NCI-H187 (cell line): ENCODE results near the gene SUPT6H.
"Not testable (repeated sequence)": the region's sequence is repeated elsewhere in the genome, so short reads cannot be mapped to it uniquely, and the experiment has no call there.

Experiments used
- DNase-seq, 2 experiments: peaks; one replicate each; lab custom pipeline; 2025; lab: John Stamatoyannopoulos, UW

The SUPT6H gene

GRCh38 chr17:28719021-28719433, 57.0 kb downstream of the SUPT6H start:
- no peak for DNase-seq

- no peak for DNase-seq
These were observed 58.4 kb downstream of the SUPT6H start for GRCh38 chr17:28720247-28720996.

GRCh38 chr17:28720997-28721329, 59.0 kb downstream of the SUPT6H start:
- not testable (repeated sequence) for DNase-seq

- DNase-seq = no peak
These were observed 60.6 kb downstream of the SUPT6H start for GRCh38 chr17:28722417-28723158.

DNA sequence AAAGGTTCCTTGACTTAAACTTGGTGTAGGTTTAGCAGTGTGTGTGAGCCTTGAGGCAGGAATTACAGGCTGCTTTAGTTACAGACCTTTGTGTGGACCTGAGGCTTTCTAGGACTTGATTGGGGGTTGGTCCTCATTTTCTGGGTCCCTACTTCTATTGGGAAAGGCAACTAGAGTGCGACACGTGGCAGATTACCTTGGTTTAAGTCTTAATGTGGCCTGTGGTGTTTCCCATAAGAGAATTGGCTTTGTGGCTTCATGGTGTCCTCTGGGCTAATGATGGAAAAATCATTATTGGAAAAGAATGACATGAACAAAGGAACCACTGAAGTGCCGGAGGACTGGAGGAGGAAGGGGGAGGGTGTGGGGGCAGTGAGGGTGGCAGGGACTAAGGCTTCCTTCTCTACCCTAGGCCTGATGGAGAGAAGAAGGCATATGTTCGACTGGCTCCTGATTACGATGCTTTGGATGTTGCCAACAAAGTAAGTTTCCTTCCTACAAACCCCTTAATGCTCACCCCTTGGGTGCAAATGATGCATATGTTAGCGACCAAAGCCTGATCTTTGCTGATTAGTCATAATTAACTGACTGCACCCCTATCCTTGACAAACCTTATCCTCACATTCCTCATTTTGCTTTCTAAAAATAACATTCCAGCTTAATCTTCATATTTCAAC, 61.3 kb downstream of the SUPT6H start:
- DNase-seq = no peak

DNA sequence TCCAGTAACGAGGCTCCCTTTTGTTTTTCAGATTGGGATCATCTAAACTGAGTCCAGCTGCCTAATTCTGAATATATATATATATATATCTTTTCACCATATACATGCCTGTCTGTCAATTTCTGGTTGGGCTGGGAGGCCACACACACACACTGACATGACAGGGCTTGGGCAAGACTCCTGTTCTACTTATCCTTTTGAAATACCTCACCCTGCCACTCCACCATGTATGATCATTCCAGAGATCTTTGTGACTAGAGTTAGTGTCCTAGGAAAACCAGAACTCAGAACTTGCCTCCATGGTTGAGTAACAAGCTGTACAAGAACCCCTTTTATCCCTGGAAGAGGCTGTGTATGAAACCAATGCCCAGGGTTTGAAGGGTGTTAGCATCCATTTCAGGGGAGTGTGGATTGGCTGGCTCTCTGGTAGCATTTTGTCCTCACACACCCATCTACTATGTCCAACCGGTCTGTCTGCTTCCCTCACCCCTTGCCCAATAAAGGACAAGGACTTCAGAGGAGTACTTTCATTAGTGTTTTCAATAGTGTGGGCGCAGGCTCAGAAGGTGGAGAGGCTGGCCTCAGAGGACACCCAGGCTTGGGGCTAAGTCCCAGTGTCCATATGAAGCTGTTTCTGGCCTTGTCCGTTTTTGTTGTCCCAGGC, 62.0 kb downstream of the SUPT6H start:
- not testable (repeated sequence) for DNase-seq

- DNase-seq = no peak
These were observed 62.6 kb downstream of the SUPT6H start for GRCh38 chr17:28724500-28725165.

GRCh38 chr17:28725166-28725659, 63.2 kb downstream of the SUPT6H start:
- DNase-seq = no peak

GRCh38 chr17:28725660-28726225, 63.7 kb downstream of the SUPT6H start:
- DNase-seq = peak; percentile 30 to 33

- peak; percentile 33 to 61 for DNase-seq
These were observed 64.2 kb downstream of the SUPT6H start, which contains the start of gene TLCD1 for GRCh38 chr17:28726226-28726626. TLCD1 (minus strand) TSS chr17:28726233; CDS start chr17:28726097, 136 bp downstream.

GRCh38 chr17:28726627-28727491, 64.9 kb downstream of the SUPT6H start:
- DNase-seq = peak; percentile 86 to 94

DNA sequence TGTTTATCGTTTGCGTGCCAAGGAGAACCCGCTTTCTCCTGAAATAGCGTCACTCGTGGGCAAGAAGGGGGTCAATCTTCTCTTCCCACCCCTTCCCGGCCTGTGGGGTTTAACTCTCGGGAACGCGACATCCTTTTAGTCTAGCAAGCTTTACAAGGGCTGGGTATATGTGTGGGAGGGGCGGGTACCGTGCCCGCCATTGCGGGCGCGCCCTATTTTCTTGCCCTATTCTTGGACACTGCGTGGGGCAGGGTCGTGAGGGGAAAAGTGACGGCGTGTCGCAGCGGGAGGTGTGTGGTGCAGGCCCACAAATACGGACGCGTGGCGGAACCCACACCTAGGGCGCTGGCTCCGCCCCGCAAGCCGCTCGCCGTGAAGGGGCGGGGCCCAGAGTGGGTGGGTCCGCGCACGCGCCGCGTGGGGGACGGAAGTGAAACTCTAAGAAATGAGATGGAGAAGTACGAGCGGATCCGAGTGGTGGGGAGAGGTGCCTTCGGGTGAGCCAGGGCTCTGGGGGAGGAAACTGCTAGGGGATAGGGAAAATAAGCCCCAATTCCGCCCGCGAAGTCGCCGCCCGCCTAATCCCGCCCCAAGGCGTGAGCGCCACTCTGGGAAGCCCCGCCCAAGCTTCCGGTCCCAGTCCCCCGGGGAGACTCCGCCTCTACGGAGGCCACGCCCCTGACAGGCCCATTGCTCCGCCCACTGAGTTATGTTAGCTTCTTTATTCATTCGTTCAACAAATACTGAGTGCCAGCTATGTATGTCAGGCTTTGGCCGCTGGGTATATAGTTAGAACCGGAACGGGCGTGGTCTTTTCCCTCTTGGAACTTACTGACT, 66.6 kb downstream of the SUPT6H start, which contains the start of gene NEK8:
Gene NEK8, plus strand, starts transcription at position 425 of the 837 bp plus-strand sequence. Its CDS starts 26 bp downstream, at position 451.
- DNase-seq = peak; percentile 80 to 84

DNA sequence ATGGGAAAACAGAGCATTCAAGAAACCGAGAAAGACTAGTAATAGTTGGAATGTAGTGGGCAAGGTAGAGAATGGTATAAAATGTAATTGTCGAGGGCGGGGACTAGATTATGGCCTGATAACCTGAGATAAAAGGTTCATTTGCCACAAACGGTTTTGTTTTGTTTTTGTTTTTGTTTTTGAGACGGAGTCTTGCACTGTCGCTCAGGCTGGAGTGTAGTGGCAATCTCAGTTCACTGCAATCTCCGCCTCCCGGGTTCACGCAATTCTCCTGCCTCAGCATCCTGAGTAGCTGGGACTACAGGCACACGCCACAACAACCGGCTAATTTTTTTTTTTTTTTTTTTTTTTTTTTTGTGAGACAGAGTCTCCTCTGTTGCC, 67.9 kb downstream of the SUPT6H start:
- no peak for DNase-seq

DNA sequence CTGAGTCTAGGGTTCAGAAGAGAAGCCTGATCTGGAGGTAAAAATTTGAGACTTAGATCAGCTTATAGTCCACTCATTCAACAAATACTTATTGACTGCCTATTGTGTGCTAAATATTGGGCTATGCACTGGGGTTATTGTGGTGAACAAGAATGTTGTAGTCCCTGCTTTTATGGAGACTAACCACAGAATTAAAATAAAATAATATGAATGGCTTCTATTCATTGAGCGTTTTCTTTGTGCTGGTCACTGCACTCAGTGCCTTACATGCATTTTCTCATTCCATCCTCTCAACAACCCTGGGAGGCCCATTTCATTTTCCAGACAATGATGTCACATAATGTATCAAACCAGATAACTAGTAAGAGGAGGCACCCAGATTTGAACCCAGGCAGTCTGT, 71.3 kb downstream of the SUPT6H start:
- DNase-seq = no peak

DNA sequence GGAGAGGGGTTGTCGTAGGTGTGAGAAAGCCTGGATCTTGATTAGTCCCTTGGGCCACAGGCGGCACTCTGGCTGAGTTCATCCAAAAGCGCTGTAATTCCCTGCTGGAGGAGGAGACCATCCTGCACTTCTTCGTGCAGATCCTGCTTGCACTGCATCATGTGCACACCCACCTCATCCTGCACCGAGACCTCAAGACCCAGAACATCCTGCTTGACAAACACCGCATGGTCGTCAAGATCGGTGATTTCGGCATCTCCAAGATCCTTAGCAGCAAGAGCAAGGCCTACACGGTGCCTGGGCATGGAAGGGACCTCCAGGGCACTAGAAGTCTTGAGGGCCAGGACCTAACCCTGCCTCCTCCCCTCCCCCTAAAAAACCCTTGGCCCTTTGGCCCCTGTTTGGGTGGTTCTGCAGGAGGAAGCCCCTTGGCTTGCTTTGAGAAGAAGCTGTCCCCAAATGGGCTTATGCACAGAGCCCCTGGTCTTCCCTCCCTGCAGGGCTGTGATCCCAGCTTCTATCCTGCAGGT, 72.8 kb downstream of the SUPT6H start:
- no peak for DNase-seq

DNA sequence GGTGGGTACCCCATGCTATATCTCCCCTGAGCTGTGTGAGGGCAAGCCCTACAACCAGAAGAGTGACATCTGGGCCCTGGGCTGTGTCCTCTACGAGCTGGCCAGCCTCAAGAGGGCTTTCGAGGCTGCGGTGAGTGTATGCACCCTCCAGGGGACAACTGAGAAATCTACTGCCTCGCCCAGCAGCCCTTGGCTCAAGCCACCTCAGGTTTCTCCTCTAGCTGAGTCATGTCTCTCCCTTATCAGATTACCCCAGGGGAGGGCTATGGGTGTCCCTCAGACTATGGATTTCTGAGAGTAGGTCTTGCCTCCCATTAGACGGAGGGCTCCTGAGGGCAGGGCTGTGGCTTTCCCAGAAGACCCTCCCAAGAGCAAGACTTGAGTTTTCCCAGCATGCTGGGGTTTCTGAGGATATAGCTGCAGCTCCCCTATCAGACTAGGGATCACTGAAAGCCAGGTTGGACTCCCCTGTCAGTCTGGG, 73.3 kb downstream of the SUPT6H start:
- DNase-seq = no peak

DNA sequence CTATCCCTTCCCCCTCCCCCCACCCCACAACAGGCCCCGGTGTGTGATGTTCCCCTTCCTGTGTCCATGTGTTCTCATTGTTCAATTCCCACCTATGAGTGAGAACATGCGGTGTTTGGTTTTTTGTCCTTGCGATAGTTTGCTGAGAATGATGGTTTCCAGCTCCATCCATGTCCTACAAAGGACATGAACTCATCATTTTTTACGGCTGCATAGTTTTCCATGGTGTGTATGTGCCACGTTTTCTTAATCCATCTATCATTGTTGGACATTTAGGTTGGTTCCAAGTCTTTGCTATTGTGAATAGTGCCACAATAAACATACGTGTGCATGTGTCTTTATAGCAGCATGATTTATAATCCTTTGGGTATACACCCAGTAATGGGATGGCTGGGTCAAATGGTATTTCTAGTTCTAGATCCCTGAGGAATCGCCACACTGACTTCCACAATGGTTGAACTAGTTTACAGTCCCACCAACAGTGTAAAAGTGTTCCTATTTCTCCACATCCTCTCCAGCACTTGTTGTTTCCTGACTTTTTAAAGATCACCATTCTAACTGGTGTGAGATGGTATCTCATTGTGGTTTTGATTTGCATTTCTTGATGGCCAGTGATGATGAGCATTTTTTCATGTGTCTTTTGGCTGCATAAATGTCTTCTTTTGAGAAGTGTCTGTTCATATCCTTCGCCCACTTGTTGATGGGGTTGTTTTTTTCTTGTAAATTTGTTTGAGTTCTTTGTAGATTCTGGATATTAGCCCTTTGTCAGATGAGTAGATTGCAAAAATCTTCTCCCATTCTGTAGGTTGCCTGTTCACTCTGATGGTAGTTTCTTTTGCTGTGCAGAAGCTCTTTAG, 74.1 kb downstream of the SUPT6H start:
- DNase-seq = not testable (repeated sequence)

- no peak for DNase-seq
These were observed 75.3 kb downstream of the SUPT6H start for GRCh38 chr17:28737316-28737715.
